Measurements from ENCODE around the gene NGFR.

- TF ChIP-seq EZH2 (IDR thresholded peaks at IDR 0.05; ENCODE audit: borderline replicate concordance, low read depth, low read length, poor library complexity, severe bottlenecking) (no peak), CTCF (conservative IDR thresholded peaks at IDR 0.05; ENCODE audit: low read depth, low read length) (no peak)
Observed at GRCh38 chr17:49512296-49513043, 17.4 kb downstream of the NGFR start.
